CD4-positive, alpha-beta T cell treated with Interleukin-6 at 100 ng/mL for 8 hours (primary cell): Measurements from ENCODE around the gene LYPD1.

Source experiments
- DNase-seq: peaks from one replicate; pipeline ENCODE4 v3.0.0-alpha.2; 2020; ENCODE audit warnings: mixed read lengths, low spot score

LYPD1 gene

DNA sequence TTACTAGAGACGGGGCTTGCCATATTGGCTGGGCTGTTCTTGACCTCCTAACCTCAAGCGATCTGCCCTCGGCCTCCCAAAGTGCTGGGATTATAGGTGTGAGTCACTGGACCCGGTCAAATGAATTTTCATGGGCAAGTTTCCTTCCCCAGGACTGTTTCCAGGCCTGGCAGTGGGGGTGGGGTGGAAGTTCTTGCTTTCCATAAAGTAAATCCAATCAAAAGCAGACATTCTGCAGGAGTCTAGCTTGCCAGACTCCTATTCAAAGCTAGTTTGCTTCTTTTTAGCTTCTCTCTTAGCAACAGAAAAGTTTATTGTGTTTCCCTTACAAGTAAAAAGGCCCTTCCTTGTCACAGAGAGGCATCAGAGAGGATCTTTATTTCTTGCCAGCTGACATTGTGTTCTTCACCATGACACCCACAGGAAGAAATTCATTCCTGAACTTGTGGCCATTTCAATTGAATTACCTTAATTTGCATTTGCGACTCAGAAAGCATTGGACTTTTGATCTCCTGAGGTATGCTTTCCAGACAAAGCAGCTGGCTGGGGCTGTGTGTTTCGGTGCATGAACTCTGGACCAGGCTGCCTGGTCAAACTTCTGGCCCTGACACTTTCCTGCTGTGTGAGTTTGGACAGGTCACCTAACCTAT, 37.9 kb downstream of the LYPD1 start:
- DNase-seq: no peak

DNA sequence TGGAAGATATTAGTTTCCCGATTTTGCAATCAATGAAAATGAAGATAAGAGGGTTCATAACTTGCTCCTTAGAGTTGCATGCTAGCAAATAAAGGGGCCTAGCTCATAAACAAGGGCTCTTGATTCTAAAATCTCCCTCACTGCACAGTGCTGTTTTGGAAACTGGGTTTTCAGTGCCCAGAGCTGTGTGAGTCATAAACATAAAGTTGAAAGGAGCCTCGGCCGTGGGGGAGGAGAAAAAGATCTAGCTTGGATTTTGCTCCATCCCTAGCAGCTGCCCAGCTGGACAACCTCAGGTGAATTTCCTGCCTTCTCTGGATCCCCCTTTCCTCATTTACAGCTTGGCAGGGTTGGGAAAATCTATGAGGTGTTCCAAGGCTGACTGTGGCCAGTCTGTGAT, 42.5 kb downstream of the LYPD1 start:
- no peak for DNase-seq

DNA sequence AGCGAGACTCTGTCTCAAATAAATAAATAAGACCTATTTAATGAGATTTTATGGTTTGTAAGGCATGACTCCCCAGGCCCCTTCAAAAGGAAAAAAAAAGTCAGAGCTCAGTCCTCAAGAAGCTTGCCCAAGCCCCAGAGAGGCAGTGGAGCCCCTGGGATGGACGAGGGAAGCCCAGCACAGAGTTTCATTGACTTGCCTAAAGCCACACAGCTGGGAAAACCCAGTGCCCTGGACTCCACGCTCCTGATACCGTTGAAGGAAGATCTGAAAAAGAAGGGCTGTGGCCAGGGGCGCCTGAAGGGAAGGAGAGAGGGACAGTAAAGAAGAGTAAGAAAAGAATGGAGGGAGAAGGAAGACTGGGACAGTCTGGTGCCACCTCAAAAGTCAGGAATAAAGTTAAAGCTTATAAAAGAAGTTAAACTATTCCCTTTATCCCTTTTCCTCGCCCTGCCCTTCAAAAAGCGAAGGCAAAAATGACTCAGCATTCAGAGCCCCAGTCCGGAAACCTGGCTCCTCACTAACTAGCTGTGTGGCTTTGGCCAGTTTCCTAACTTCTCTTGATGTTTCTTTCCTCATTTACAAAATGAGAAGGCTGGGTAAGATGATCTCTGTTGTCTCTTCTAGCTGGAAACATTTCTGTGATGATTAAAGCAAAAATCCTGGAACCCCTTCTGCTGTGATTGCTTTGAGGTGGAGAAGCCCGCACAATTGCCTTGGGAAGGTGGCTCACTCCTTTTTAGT, 46.7 kb downstream of the LYPD1 start:
- no peak for DNase-seq

DNA sequence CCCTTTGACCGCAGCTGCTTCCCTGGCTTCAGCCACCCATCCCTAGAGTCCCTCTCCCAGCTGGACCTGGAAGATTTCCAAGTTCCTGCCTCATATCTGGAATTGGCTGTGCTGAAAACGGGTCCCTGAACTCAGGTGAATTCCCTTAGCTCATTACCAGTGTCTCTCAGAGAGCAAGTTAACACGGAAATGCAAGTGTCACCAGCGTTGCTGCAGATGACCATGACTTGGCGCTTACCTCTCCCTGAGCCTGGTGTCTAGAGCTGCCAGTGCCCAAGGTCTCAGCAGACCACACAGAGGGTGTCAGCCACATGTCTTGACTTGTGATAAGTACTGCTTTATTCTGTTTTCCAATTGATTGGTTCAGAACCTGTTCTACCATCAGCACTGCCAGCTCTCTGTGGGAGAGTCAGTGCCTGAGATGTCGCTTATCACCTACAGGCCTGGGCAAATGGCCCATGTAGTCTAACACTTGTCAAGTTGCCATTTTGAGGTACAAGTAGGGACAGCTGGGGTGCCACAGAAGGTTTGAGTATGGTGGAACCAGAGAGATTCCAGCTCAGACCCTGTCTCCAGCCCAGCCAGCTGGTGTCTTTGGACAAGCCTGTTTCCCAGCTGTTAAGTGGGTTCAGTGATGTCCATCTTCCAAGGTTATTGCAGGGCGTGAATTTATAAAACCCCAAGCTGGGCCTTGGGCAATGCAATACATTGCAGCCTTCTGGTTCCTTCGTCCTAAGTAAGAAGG, 48.7 kb downstream of the LYPD1 start:
- no peak for DNase-seq

DNA sequence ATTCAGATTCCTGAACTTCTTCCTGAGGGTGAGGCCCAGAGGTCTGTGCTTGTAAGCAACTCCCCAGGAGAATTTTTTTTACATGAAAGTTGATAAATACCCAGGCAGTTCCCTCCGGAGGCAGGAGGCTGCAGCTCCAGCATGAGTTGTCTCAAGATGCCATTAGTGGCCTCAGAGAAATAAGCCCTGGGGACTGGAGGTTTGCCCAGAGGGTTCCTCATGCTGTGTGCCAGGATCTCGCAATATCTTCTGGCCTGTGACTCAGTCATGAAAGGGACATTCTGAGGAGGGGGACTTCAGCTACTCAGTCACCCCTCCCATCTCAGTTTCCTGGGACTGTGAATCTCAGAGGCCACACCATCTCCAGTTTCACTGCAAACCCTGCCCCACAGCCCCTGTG, 49.9 kb downstream of the LYPD1 start:
- DNase-seq: no peak

DNA sequence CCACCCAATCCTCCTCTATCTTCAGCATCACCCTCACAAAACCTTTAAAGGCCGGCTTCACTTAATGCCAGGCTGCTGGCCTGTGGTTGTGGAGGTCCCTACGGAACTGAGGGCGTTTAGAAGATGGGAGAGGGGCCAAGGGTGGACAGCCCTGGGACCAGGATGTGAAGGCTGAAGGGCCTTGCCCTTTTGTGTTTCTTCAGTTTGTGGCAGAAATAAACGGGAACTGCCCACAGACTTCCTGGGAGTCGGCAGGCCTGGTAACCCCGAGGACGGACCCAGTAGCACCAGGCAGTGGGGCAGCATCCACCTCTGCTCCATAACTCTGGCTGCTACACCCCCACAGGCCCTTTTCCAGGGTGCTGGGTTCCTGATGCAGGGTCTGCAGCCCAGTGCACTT, 51.3 kb downstream of the LYPD1 start:
- DNase-seq: no peak

DNA sequence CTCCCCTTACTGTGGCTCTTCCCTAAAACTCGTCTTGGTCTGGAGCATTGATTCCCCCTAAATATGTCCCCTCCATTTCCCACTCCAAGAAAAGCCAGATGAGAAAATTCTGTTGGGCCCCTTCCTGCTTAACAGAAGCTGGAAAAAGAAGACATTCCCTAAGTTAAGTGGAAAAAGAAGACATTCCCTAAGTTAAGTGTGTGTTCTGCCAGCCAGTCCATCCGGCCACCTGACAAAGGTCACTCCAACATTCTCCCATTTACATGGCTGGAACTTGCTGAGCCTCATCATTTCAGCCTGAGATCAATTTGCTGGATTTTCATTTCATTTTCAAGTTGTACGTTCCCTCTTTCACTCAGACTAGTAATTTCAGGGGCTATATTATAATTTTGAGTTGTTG, 52.0 kb downstream of the LYPD1 start:
- DNase-seq: no peak

DNA sequence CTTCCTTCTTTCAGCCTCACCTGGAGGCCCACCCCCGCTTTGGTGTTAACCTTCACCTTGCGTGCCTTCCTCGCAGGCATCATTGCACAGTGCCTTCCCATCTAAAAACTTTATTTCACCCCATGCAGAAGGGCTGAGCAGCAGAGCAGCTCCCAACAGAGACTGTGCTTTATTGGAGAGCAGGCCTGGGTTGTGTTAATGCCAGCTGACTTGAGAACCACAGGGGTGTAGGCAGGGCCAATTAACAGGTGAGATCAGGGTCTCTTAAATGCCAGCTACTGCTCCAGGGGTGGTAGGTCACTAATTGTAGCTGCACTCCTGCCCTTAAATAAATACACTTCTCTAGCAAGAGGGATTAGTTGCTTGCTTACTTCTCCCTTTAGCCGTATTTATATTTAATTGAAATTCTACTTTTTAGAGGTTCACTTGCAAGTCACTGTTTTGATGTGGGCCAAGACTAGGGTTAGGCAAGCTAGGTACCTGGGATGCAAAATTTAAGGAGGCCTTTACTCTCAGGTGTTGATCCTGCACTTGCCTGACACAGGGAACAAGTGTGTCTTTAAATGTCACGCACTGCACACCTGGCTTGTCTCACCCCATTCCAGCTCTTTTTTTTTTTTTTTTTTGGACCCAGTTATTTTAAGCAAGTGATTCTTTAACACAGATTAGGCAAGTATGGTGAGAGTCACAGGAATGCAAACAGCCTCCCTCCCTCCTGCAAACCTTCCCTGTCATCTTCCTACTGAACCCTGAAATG, 54.5 kb downstream of the LYPD1 start:
- no peak for DNase-seq

DNA sequence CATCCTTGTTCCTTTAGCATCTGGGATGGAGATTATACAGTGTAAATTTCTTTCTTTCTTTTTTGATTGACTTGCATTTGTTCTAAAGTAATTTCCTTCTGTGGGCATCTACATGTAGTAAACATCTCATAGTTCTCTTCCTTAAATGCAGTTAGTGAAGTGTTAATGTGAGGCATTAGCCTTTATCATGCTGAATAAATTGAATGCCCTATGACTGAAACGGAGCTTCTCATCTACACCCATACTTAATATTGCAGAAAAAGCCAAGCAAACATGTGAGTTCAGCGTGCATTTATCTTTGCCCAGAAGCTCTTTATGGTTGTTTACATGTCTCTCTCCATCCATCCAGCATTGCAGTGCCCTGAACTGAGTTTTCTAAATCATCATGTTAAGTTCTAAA, 58.3 kb downstream of the LYPD1 start:
- DNase-seq: no peak

DNA sequence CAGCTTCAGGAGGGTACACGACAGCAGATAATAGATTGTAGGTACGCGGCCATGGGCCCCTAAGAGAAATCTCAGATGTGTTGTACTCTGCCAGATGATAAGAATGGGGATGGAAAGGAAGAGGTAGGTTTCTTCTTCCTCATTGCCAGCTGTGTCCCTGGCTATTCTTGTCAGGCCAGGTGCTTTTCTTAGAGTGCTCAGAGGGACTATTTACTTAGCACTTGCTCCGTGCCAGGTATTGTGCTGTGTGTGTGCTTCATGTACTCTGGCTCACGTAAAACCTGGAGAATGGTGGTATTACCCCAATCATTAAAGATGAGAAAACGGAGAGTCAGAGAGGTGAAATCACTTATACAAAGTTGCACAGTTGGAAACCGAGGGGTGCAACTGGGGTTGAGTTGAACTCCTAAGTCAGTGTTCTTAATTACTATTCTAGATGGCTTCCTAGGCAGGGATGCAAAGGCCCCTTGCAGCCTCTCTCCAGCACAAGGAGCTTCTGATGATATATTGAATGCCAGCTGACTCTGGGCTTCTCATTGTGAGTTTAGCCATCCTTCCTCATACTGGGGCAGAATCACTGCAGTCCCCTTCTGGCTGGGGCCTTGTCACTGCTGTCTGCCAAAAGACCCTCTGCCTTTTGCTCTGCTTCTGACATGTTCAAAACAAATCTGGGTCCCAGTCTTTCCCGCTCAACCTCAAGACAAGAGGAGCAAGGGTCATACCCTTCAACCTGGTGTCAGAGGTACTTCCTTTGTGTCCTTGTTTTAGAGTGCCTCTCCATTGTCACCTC, 60.7 kb downstream of the LYPD1 start:
- no peak for DNase-seq

DNA sequence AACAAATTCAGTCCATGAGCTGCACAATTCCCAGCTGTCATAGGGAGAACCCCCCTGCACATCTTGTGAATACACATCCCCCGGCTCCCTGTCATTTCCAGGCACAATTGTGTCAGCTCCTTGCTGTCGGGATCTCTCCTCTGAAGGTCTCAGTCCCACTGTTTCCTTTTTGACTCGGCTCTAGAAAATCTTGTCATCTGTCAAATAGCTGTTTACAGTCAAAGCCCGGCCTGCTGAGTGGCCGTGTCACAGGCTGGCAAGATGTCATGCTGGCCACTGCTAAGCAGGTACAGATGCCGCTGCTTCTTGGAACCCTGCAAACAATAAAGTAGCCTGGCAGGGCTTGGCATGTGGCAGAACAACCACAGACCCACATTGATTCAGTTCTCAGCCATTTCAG, 61.7 kb downstream of the LYPD1 start:
- DNase-seq: no peak

DNA sequence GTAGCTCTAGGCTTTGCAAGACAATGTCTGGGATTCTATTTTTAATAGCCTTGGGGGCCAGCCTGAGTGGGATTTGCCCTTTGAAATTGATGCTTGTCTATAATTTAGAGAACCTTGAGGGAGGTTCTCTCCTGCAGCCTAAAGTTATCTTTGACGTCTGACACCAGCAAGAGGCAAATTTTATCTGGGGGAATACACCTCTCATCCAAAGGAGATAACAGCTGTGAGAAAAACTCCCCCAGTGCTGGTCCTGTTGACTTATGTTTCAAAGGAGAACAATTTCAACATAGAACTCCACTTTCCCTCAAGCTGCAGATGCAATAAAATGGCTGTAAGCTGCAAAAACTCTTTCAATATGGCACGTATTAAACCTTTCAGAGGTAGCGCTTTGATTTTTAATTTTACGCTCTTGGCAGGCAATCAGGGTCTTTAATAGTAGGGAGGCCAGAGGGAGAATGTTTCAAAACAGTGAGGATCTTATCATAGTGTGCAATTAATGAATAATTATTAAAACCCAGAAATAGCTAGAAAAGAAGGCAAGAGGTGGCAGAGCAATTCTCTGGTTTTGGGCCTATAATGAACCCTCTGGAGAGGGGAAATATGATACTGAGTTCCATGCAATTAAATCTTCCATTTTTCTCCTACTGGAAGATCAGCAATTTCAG, 62.4 kb downstream of the LYPD1 start:
- DNase-seq: no peak

DNA sequence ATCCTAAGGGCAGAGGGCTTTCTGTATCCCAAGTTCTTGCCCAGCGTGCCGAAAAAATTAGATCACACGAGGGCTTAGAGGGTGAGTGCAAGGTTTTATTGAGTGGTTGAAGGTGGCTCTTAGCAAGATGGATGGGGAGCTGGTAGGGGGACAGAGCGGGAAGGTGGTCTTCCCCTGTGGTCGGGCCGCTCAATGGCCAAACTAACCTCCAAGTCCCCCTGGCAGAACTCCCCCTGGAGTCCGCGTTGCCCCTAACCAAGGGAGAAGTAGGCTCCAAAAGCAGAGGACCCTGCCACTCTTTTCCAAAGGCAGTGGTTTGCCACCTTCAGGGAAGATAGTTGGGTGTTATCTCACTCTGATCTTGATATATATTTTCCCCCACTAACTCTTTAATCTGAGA, 63.4 kb downstream of the LYPD1 start:
- no peak for DNase-seq

DNA sequence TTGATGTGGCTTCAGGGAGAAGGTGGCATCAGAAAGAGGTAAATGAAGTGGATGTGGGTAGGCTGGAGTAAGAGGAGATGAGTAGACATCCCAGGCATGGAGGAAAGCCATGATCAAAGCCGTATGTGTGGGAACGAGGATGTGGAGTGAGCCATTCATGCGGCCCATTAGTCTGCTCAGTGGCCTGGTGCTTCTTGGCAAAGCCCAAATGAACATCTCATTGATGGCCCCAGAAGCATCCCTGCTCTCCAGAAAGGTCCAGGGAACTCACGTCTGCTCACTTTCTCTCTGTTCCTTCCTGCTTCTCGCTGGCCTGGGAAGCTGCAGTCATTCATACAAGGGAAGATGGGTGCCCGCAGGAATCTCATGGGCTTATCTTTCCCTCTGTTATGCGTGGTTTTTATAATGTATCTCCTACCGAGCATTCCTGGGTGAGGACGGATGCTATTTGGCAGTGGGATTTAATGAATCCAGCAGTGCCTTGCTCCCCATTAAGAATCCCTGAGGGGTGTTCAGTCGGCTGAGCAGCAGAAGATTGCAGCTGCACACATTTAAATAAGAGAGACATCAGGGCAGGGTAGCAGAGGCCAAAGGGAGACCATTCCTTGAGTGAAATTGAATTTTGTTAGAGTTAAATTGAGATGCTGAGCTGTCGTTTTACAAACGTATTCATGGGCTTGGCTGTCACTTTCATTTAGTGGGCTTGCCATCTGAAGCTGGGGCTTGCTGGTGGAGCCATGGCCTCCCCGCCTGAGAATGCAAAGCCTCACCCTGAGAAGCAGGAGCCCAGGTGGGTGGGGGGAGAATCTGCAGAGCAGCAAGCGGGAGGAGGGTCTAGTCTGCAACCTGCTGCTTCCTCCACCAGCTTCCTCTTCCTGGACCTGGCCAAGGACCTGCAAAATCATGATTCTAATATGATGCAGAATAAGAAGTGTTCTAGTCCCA, 64.5 kb downstream of the LYPD1 start:
- no peak for DNase-seq

DNA sequence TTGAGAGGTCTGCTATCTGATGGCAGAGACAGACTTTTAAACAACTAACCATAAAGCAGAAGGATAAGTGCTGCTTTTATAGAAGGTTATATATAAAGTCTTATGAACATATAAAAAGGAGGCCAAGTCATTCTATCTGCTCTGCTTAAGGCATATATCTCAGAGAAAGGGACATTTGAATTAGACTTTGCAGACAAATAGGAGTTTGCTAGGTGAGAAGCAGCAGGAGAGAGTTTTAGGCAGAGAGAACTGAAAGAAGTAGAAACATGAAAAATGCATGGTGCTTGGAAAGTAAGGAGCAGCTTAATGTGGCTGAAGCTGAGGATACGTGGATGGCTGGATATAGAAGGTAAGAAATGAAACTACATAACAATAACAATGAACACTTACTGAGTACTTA, 65.4 kb downstream of the LYPD1 start:
- no peak for DNase-seq

DNA sequence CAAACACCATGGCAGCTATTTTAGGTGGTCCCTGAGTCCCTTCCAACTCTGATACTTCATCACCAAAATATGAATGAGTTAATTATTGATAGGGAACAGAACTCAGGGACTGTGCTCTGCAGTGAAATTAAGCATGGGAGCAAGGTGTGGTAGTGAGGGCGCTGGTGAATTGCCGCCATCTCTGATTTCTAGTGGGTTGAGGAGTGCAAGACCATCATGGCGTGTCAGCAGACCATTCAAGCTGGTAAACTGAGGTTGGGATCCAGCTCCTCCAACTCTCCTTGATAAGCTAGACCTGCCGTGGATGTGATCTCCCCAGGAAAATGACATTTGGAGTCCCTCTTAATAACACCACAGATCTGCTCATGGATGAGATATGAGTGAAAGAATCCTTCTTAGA, 70.4 kb downstream of the LYPD1 start:
- no peak for DNase-seq

DNA sequence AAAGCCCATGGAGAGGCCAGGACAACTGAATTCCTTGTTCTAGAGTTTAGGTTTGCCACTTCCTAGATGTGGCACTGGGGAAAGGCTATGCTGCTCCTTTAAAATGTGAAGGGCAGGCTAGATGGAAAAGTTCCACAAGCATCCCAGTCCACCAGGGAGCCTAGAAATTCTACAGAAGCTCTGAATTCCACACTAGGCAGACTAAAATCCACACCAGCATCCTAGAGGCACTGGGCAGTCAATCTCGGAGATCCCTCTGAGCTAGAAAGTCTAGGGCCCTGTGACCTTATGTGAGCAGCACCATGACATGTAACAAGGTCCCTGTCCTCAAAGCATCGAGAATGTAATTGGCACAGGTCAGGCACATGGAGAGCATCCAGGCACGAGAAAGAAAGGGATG, 71.5 kb downstream of the LYPD1 start:
- DNase-seq: no peak

DNA sequence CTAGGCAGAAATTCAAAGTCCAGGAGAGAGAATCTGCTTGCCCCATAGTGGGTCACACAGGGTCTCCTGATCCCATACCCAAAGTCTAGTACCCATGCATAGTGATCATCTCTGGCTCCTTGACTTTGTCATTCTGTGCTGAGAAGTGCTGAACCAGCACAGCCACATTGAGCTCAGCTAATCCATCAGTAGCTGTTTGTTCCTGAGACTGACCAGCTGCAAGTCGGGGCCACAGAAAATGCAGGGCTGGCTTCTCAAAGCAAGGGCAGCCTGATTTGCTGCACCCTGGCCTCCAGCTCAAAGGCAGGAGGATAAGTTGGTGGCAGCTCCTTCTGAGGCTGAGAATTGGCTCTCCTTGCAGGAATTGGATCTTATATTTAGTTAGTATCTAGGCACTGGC, 72.2 kb downstream of the LYPD1 start:
- no peak for DNase-seq

DNA sequence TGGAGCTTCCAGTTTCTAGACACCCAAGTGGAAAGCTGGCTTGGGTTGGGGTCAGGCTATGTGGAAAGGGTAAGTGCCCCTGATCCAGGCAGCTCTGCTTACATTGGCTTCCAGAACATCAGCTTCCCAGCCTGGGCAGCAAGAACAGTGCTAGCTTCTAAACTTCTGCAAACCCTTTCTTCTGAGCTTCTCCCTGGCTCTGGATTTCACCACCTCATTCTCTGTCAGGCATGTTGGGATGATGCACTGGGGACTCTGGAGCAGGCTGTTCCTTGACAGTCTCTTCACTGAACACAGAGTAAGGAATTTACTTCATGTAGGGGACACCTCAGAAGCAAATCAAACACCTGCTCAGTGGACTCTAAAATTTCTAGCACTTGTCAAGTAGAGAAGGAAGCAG, 72.8 kb downstream of the LYPD1 start:
- DNase-seq: no peak

DNA sequence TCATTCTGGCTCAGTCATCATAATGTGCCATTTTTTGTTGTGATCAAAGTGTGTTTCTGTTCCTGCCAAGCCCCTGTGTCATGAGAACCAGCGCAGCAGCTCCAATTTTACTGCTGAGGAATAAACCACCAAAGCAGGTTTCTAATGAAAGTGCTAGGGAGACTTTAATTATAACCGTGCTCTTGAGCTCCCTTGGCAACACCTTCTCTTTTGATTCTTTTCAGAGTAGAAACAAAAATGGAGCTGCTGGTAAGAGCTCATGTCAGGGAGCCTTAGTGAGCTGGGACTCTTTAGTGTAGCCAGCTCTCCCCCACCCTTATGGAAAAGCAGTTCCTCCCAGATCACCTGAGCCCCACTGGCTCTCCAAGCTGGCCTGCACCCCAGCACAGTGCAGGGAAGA, 74.3 kb downstream of the LYPD1 start:
- DNase-seq: no peak
